Caco-2 (cell line): ENCODE data around the gene MAP1B. TPM values are rescaled to one million over a fixed set of nuclear protein-coding genes. Genes with fewer than 3 reads are reported as not detected.

Source experiments
- BruUV-seq: library from RNA; stranded (reverse); fragments of 400-500 nt; replicated peaks from 2 replicates; lab custom pipeline; 2021; lab: Mats Ljungman, UMichigan
- CTCF ChIA-PET: fragments of 300-600 bp; sonication (Branson Sonifier 250); formaldehyde crosslinking; loops from one replicate; lab custom pipeline; 2022; ENCODE audit warnings: antibody characterized with exemption; lab: Charles Lee
- POLR2A ChIA-PET: fragments of 300-600 bp; sonication (Branson Sonifier 250); formaldehyde crosslinking; loops from one replicate; lab custom pipeline; 2022; ENCODE audit warnings: antibody characterized with exemption; lab: Charles Lee
- DNase-seq, 2 experiments: peaks; one replicate each; pipeline versions ENCODE4 v3.0.0 to v3.0.0-alpha.2; 2020 to 2022
- H3K27me3 ChIP-seq: replicated peaks from 2 replicates; pipeline ENCODE4 v1.6.0; 2011; ENCODE audit warnings: low read length; ENCODE audit not compliant: control insufficient read depth, insufficient read depth
- H3K36me3 ChIP-seq: 2 replicates; pipeline ENCODE4 v1.5.1; 2011; ENCODE audit warnings: low read length; ENCODE audit not compliant: control insufficient read depth, insufficient read depth
- H3K4me1 ChIP-seq: fragments of 250-450 bp; sonication (Bioruptor Pico); 2 replicates; pipeline ENCODE4 v1.5.1; 2020; ENCODE audit warnings: mild to moderate bottlenecking
- H3K4me3 ChIP-seq: 2 replicates; pipeline ENCODE4 v1.5.1; 2011; ENCODE audit warnings: low read depth, mild to moderate bottlenecking, control low read depth, low read length
- H3K9me3 ChIP-seq: fragments of 250-450 bp; sonication (Bioruptor Pico); 2 replicates; pipeline ENCODE4 v1.5.1; 2020; ENCODE audit warnings: mild to moderate bottlenecking, moderate library complexity
- H3K27ac Mint-ChIP-seq: one replicate; pipeline ENCODE4 v1.8.0; 2022; ENCODE audit warnings: mixed read lengths; ENCODE audit not compliant: unreplicated experiment
- H3K27me3 Mint-ChIP-seq: one replicate; pipeline ENCODE4 v1.8.0; 2022; ENCODE audit warnings: mixed read lengths; ENCODE audit not compliant: insufficient read depth, unreplicated experiment
- H3K36me3 Mint-ChIP-seq: one replicate; pipeline ENCODE4 v1.8.0; 2022; ENCODE audit warnings: mild to moderate bottlenecking, mixed read lengths; ENCODE audit not compliant: insufficient read depth, unreplicated experiment
- H3K4me1 Mint-ChIP-seq: one replicate; pipeline ENCODE4 v1.8.0; 2022; ENCODE audit warnings: low read depth, mixed read lengths; ENCODE audit not compliant: unreplicated experiment
- H3K4me3 Mint-ChIP-seq: one replicate; pipeline ENCODE4 v1.8.0; 2022; ENCODE audit warnings: mild to moderate bottlenecking, moderate library complexity, mixed read lengths; ENCODE audit not compliant: unreplicated experiment
- H3K9me3 Mint-ChIP-seq: one replicate; pipeline ENCODE4 v1.8.0; 2022; ENCODE audit warnings: mixed read lengths; ENCODE audit not compliant: unreplicated experiment
- CTCF ChIP-seq, 2 experiments: fragments of 200-600 bp in 1 of 2; IDR thresholded peaks; 1 replicate in 1 of 2; 2 replicates in 1 of 2; pipeline versions ENCODE4 v1.5.1 to v1.8.0; 2011 to 2022; ENCODE audit warnings: antibody characterized with exemption in 1 of 2, control low read depth in 1 of 2, inconsistent platforms in 1 of 2, low read depth in 1 of 2, low read length in 1 of 2, mild to moderate bottlenecking in 1 of 2, moderate library complexity in 1 of 2; ENCODE audit not compliant: insufficient read depth in 1 of 2, severe bottlenecking in 1 of 2, unreplicated experiment in 1 of 2
- intact Hi-C: fragments of 100-400 bp; cut with micrococcal nuclease; formaldehyde crosslinking; loops from one replicate; pipeline ENCODE4 v1.10.0; 2022; ENCODE audit not compliant: unreplicated experiment
- total RNA-seq: library from RNA; stranded (reverse); gene quantifications from 2 replicates; pipeline ENCODE4 v1.2.3, GENCODE V29; 2022

Gene MAP1B
- total RNA-seq, 1 experiment from 2014 or later, result 0.66 TPM

- no peaks in the 10 kb centered on the region for H3K36me3 ChIP-seq
- H3K36me3 Mint-ChIP-seq, result no peaks in the 10 kb centered on the region
- no peak overlapping the region for H3K4me3 ChIP-seq
- ChIA-PET CTCF (no interaction called here), POLR2A (no interaction called here)
- H3K4me3 Mint-ChIP-seq, result no peak overlapping the region
- DNase-seq, result no peak
- no peak for TF ChIP-seq CTCF (IDR thresholded peaks at IDR 0.05; ENCODE audit: insufficient read depth in 1 of 2, low read depth in 1 of 2, low read length in 1 of 2, severe bottlenecking in 1 of 2, unreplicated experiment in 1 of 2)
- H3K9me3 Mint-ChIP-seq, result peaks cover 18% of the 10 kb centered on the region
- no peaks in the 10 kb centered on the region for H3K4me1 Mint-ChIP-seq
- H3K27me3 Mint-ChIP-seq, result peaks cover 26% of the 10 kb centered on the region
- no peak overlapping the region for H3K27ac Mint-ChIP-seq
- no peaks in the 10 kb centered on the region for H3K4me1 ChIP-seq
- no peaks in the 10 kb centered on the region for H3K9me3 ChIP-seq
- intact Hi-C loops, result no loop called here
- no TSS peak for BruUV-seq
- H3K27me3 ChIP-seq, result no peaks in the 10 kb centered on the region; the same call in 1 of the 2 replicates
Observed at GRCh38 chr5:72191404-72191803, 84.1 kb downstream of the MAP1B start.

- H3K27ac Mint-ChIP-seq, result no peak overlapping the region
- no peak for TF ChIP-seq CTCF (IDR thresholded peaks at IDR 0.05; ENCODE audit: insufficient read depth in 1 of 2, low read depth in 1 of 2, low read length in 1 of 2, severe bottlenecking in 1 of 2, unreplicated experiment in 1 of 2)
- Histone ChIP-seq H3K4me1 (no peaks in the 10 kb centered on the region), H3K4me3 (no peak overlapping the region), H3K36me3 (no peaks in the 10 kb centered on the region), H3K9me3 (no peaks in the 10 kb centered on the region), H3K27me3 (no peaks in the 10 kb centered on the region; the same call in 1 of the 2 replicates)
- intact Hi-C loops, result no loop called here
- no peaks in the 10 kb centered on the region for H3K36me3 Mint-ChIP-seq
- CTCF ChIA-PET, result no interaction called here
- H3K9me3 Mint-ChIP-seq, result peaks cover 20% of the 10 kb centered on the region
- BruUV-seq, result no TSS peak
- no peaks in the 10 kb centered on the region for H3K4me1 Mint-ChIP-seq
- no peak for DNase-seq
- POLR2A ChIA-PET, result no interaction called here
- no peak overlapping the region for H3K4me3 Mint-ChIP-seq
- H3K27me3 Mint-ChIP-seq, result peaks cover 33% of the 10 kb centered on the region
Observed at GRCh38 chr5:72194846-72195245, 87.6 kb downstream of the MAP1B start.

GRCh38 chr5:72195581-72195980 is 88.3 kb downstream of the MAP1B start:
- Histone ChIP-seq H3K27me3 (no peaks in the 10 kb centered on the region; the same call in 1 of the 2 replicates), H3K9me3 (no peaks in the 10 kb centered on the region), H3K4me3 (no peak overlapping the region), H3K4me1 (no peaks in the 10 kb centered on the region), H3K36me3 (no peaks in the 10 kb centered on the region)
- POLR2A ChIA-PET, result no interaction called here
- peaks cover 33% of the 10 kb centered on the region for H3K27me3 Mint-ChIP-seq
- no TSS peak for BruUV-seq
- intact Hi-C loops, result no loop called here
- DNase-seq, result no peak
- no peak overlapping the region for H3K4me3 Mint-ChIP-seq
- H3K36me3 Mint-ChIP-seq, result no peaks in the 10 kb centered on the region
- no peaks in the 10 kb centered on the region for H3K4me1 Mint-ChIP-seq
- peaks cover 20% of the 10 kb centered on the region for H3K9me3 Mint-ChIP-seq
- no peak overlapping the region for H3K27ac Mint-ChIP-seq
- CTCF ChIA-PET, result no interaction called here
- TF ChIP-seq CTCF (IDR thresholded peaks at IDR 0.05; ENCODE audit: insufficient read depth in 1 of 2, low read depth in 1 of 2, low read length in 1 of 2, severe bottlenecking in 1 of 2, unreplicated experiment in 1 of 2), result no peak
